Ovary (tissue), 9 donors: ENCODE measurements around the gene LRGUK. TPM values are rescaled to one million over a fixed set of nuclear protein-coding genes. Genes with fewer than 3 reads are reported as not detected.

ENCODE experiments used
- DNase-seq, 5 donors: peaks; one replicate each; pipeline ENCODE4 v3.0.0-alpha.2; 2019 to 2020
- H3K27ac ChIP-seq, 2 donors: fragments of 200-600 bp; one replicate each; pipeline versions ENCODE4 v1.5.1 to v1.8.0; 2019 to 2022
- H3K27me3 ChIP-seq: fragments of 200-600 bp; one replicate; pipeline ENCODE4 v1.8.0; 2022
- H3K36me3 ChIP-seq: fragments of 200-600 bp; sonication (generic); one replicate; pipeline ENCODE4 v1.5.1; 2019
- H3K4me1 ChIP-seq: one replicate; pipeline ENCODE4 v1.8.1; 2013; ENCODE audit warnings: mild to moderate bottlenecking, moderate library complexity; ENCODE audit not compliant: insufficient read depth
- H3K4me3 ChIP-seq: fragments of 200-600 bp; sonication (generic); one replicate; pipeline ENCODE4 v1.5.1; 2017
- H3K9me3 ChIP-seq, 2 donors: fragments of 200-600 bp in 1 of 2; sonication (generic) in 1 of 2; one replicate each; pipeline versions ENCODE4 v1.5.1 to v1.8.1; 2013 to 2019; ENCODE audit warnings: mild to moderate bottlenecking in 1 of 2, moderate library complexity in 1 of 2
- CTCF ChIP-seq, 3 donors: fragments of 450-650 bp in 2 of 3; fragments of 200-600 bp in 1 of 3; IDR thresholded peaks; one replicate each; pipeline versions ENCODE4 v1.5.1 to v1.8.0; 2016 to 2022; ENCODE audit warnings: antibody characterized with exemption in 3 of 3, mild to moderate bottlenecking in 1 of 3
- EP300 ChIP-seq: sonication (generic); formaldehyde crosslinking; IDR thresholded peaks from one replicate; pipeline ENCODE4 v1.6.1; 2017; ENCODE audit warnings: antibody characterized with exemption
- POLR2A ChIP-seq: fragments of 450-650 bp; IDR thresholded peaks from one replicate; pipeline ENCODE4 v1.6.1; 2017; ENCODE audit warnings: antibody characterized with exemption, mild to moderate bottlenecking, moderate library complexity
- WGBS, 3 donors: extraction: QIAGEN DNeasy Blood & Tissue Kit in 1 of 3; methylation state at CpG; one replicate each; pipeline versions ENCODE4 v1.1.5 to v1.1.7; 2013 to 2017; 5-methylcytosine and 5-hydroxymethylcytosine counted together
- intact Hi-C, 4 donors: fragments of 100-400 bp; cut with DNase I; formaldehyde crosslinking; loops; one replicate each; pipeline versions ENCODE4 v1.11.0 to v1.15.1; 2022 to 2023
- polyA plus RNA-seq, 2 donors: library from polyadenylated mRNA; stranded (reverse); fragments of 200-250 nt in 1 of 2; fragments of 350-450 nt in 1 of 2; fragmentation: Illumina TruSeq in 1 of 2; extraction: RNeasy Lipid Tissue Mini Kit (QIAGEN cat#74804) in 1 of 2; gene quantifications; one replicate each; pipeline ENCODE4 v1.2.3, GENCODE V29; 2013 to 2014
- total RNA-seq, 7 donors: library from RNA; depleted of rRNA in 2 of 7; stranded (reverse); fragments of >200 nt in 2 of 7; fragmentation: NEBNext Ultra II Directional in 3 of 7; extraction: Animal tissue kit (Norgen Biotek cat#: 25700) in 3 of 7; gene quantifications; one replicate each; pipeline versions ENCODE4 v1.1.0 to v1.2.4, GENCODE V29; 2016 to 2023
- donor health status: DM: no; HTN: no; CAD: no; lungs with moderate emphysema.
- donor health status: DM: no; HTN: no; CAD: no.
- donor health status: Bipolar disorder and iron deficiency.
- donor health status: DM: yes; HTN: yes; CAD: no.
- donor health status: DM: no; HTN: no; CAD: no.
- donor health status: DM: yes; HTN: yes; CAD: no.

The LRGUK gene
- total and polyA plus RNA-seq, 9 donors, result 0.11 to 7.0 (median 0.56) TPM

GRCh38 chr7:134300988-134301387, 173.8 kb downstream of the LRGUK start:
- DNase-seq, result no peak
- TF ChIP-seq CTCF (IDR thresholded peaks at IDR 0.05), result no peak
- no peak for TF ChIP-seq EP300
- no peak for TF ChIP-seq POLR2A
- Histone ChIP-seq H3K27ac (no peak overlapping the region), H3K36me3 (no peaks in the 10 kb centered on the region), H3K27me3 (no peaks in the 10 kb centered on the region), H3K4me3 (no peak overlapping the region), H3K4me1 (no peaks in the 10 kb centered on the region), H3K9me3 (no peaks in the 10 kb centered on the region)
- intact Hi-C loops, result no loop called here
- 21 to 33% (median 28%) methylated on average over 2 of the region's 2 CpGs for WGBS, 3 donors

DNA sequence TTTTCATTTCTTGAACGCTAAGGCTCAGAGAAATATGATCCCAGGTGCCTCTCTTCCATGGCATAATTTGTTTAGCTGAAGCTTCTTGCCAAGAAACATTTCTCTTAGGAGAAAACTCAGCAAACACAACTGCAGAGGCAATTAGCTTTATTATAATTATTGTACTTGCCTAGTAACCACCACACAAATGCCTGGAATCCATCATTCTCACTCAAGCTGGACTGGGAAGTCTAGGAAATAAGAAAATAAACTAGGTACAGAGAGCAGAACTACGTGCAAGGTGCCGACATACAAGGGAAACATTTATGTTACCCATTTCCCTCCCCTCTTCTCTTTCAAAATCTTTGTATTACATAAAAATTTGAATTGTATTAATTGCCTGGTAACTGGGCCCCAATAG, 174.5 kb downstream of the LRGUK start:
- no peaks in the 10 kb centered on the region for H3K4me1 ChIP-seq

DNA sequence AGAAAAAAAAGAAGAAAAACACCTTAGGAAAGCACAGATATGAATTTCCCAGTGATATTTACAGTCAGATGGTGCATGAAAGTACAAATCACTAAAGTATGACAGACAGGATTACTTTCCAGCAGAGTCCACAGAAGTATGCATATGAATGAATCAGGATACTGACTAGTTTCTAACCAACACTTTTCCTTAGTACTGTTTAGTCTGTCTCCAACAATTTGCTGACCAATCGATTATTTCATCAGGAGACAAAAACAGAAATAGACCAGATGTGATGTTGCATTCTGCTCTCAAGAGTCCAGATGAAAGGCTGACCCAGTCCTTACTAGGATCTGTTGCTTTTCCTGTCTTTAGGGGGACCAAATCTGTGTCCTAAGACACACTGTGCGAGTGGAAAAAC, 175.0 kb downstream of the LRGUK start:
- Histone ChIP-seq H3K4me1 (no peaks in the 10 kb centered on the region), H3K27me3 (no peaks in the 10 kb centered on the region), H3K9me3 (no peaks in the 10 kb centered on the region), H3K36me3 (no peaks in the 10 kb centered on the region), H3K4me3 (no peak overlapping the region), H3K27ac (no peak overlapping the region)
- DNase-seq, result no peak
- WGBS, 3 donors, result 58 to 73% (median 59%) methylated on average over 2 of the region's 2 CpGs
- TF ChIP-seq EP300 (no peak), CTCF (IDR thresholded peaks at IDR 0.05) (no peak), POLR2A (no peak)
- intact Hi-C loops, result no loop called here

More for the DNA sequence above, 174.5 kb downstream of the LRGUK start:
- 57 to 69% (median 64%) methylated on average over 3 of the region's 3 CpGs for WGBS, 3 donors
- no peak overlapping the region for H3K27ac ChIP-seq
- H3K36me3 ChIP-seq, result no peaks in the 10 kb centered on the region
- H3K9me3 ChIP-seq, result no peaks in the 10 kb centered on the region
- no peak overlapping the region for H3K4me3 ChIP-seq
- intact Hi-C loops, result no loop called here
- TF ChIP-seq POLR2A, result no peak
- TF ChIP-seq CTCF (IDR thresholded peaks at IDR 0.05), result no peak
- no peak for TF ChIP-seq EP300
- H3K27me3 ChIP-seq, result no peaks in the 10 kb centered on the region
- no peak for DNase-seq

- WGBS, 3 donors, result 91 to 94% (median 93%) methylated on average over 1 of the region's 1 CpG
- Histone ChIP-seq H3K27me3 (no peaks in the 10 kb centered on the region), H3K9me3 (no peaks in the 10 kb centered on the region), H3K4me1 (no peaks in the 10 kb centered on the region), H3K27ac (no peak overlapping the region), H3K36me3 (no peaks in the 10 kb centered on the region), H3K4me3 (no peak overlapping the region)
- DNase-seq, result no peak
- intact Hi-C loops, result no loop called here
- TF ChIP-seq CTCF (IDR thresholded peaks at IDR 0.05), result no peak
- no peak for TF ChIP-seq POLR2A
- no peak for TF ChIP-seq EP300
These were observed 180.2 kb downstream of the LRGUK start for GRCh38 chr7:134307320-134307719.

- no peak for DNase-seq
- Histone ChIP-seq H3K27ac (no peak overlapping the region), H3K36me3 (no peaks in the 10 kb centered on the region), H3K4me3 (no peak overlapping the region), H3K4me1 (no peaks in the 10 kb centered on the region), H3K9me3 (no peaks in the 10 kb centered on the region), H3K27me3 (no peaks in the 10 kb centered on the region)
- intact Hi-C loops, result no loop called here
- TF ChIP-seq CTCF (IDR thresholded peaks at IDR 0.05), result no peak
- no peak for TF ChIP-seq EP300
- no peak for TF ChIP-seq POLR2A
- 75 to 85% (median 84%) methylated on average over 4 of the region's 4 CpGs for WGBS, 3 donors
These were observed 181.4 kb downstream of the LRGUK start for GRCh38 chr7:134308548-134308947.
